ENCODE measurements around the gene BANP. TPM values are rescaled to one million over a fixed set of nuclear protein-coding genes. Genes with fewer than 3 reads are reported as not detected.
A peak's percentile ranks its signal among the peaks of the same experiment; 100 is the strongest.

Gene BANP
- total RNA-seq, 2 experiments from 2014 or later: 39.6 to 58.0 TPM

GRCh38 chr16:87945351-87946042 is 5.7 kb upstream of the BANP start:
- Histone ChIP-seq H2AFZ (ENCODE audit: low read length) (peak overlapping the region; percentile 59; the same call in 1 of the 2 replicates), H3K9me3 (ENCODE audit: low read length) (no peaks in the 10 kb centered on the region), H3K27ac (ENCODE audit: low read depth, low read length, poor library complexity, severe bottlenecking) (no peak overlapping the region), H3K9me2 (ENCODE audit: insufficient read depth, low read length) (no peaks in the 10 kb centered on the region), H3K36me3 (ENCODE audit: insufficient read depth, low read length) (no peaks in the 10 kb centered on the region), H4K20me1 (ENCODE audit: insufficient read depth, low read length) (no peaks in the 10 kb centered on the region), H3K79me2 (ENCODE audit: insufficient read depth, low read depth, low read length) (no peaks in the 10 kb centered on the region), H3K4me1 (ENCODE audit: insufficient read depth, low read length, poor library complexity, severe bottlenecking) (peaks cover 27% of the 10 kb centered on the region), H3K4me2 (ENCODE audit: low read length) (peak overlapping the region; percentile 48; the same call in 1 of the 2 replicates), H3K4me3 (ENCODE audit: low read depth, low read length, poor library complexity, severe bottlenecking) (peak overlapping the region; percentile 14)
- intact Hi-C loops (cut with micrococcal nuclease; ENCODE audit: unreplicated experiment): no loop called here
- no TSS peak for BruUV-seq (replicated peaks)
- peak; percentile 38 for DNase-seq (ENCODE audit: low spot score)
- ChIA-PET CTCF (ENCODE audit: unreplicated experiment) (no interaction called here), POLR2A (no interaction called here)
- TF ChIP-seq EZH2phosphoT487 (IDR thresholded peaks at IDR 0.05; ENCODE audit: borderline replicate concordance, low read depth, low read length): no peak
- no peak for TF ChIP-seq CTCF (conservative IDR thresholded peaks at IDR 0.05; ENCODE audit: low read length)

- Histone ChIP-seq H3K4me1 (ENCODE audit: insufficient read depth, low read length, poor library complexity, severe bottlenecking) (peaks cover 28% of the 10 kb centered on the region), H3K4me3 (ENCODE audit: low read depth, low read length, poor library complexity, severe bottlenecking) (no peak overlapping the region), H3K79me2 (ENCODE audit: insufficient read depth, low read depth, low read length) (peaks cover 2% of the 10 kb centered on the region; the same call in 1 of the 2 replicates), H3K9me2 (ENCODE audit: insufficient read depth, low read length) (no peaks in the 10 kb centered on the region), H3K9me3 (ENCODE audit: low read length) (no peaks in the 10 kb centered on the region), H3K4me2 (ENCODE audit: low read length) (no peak overlapping the region), H3K27ac (ENCODE audit: low read depth, low read length, poor library complexity, severe bottlenecking) (no peak overlapping the region), H2AFZ (ENCODE audit: low read length) (no peak overlapping the region), H3K36me3 (ENCODE audit: insufficient read depth, low read length) (no peaks in the 10 kb centered on the region), H4K20me1 (ENCODE audit: insufficient read depth, low read length) (no peaks in the 10 kb centered on the region)
- no peak for DNase-seq (ENCODE audit: low spot score)
- TF ChIP-seq EZH2phosphoT487 (IDR thresholded peaks at IDR 0.05; ENCODE audit: borderline replicate concordance, low read depth, low read length) (no peak), CTCF (conservative IDR thresholded peaks at IDR 0.05; ENCODE audit: low read length) (no peak)
- intact Hi-C loops (cut with micrococcal nuclease; ENCODE audit: unreplicated experiment): no loop called here
- BruUV-seq (replicated peaks): no TSS peak
- CTCF ChIA-PET (ENCODE audit: unreplicated experiment): no interaction called here
- POLR2A ChIA-PET: no interaction called here
Measured at GRCh38 chr16:87946596-87947347, 4.5 kb upstream of the BANP start.
